Right forelimb (tissue), 1 donor: ENCODE data around the gene ORC1.

ENCODE experiments used
- DNase-seq: peaks from one replicate; pipeline ENCODE4 v3.0.0-alpha.2; 2018

ORC1 gene

DNA sequence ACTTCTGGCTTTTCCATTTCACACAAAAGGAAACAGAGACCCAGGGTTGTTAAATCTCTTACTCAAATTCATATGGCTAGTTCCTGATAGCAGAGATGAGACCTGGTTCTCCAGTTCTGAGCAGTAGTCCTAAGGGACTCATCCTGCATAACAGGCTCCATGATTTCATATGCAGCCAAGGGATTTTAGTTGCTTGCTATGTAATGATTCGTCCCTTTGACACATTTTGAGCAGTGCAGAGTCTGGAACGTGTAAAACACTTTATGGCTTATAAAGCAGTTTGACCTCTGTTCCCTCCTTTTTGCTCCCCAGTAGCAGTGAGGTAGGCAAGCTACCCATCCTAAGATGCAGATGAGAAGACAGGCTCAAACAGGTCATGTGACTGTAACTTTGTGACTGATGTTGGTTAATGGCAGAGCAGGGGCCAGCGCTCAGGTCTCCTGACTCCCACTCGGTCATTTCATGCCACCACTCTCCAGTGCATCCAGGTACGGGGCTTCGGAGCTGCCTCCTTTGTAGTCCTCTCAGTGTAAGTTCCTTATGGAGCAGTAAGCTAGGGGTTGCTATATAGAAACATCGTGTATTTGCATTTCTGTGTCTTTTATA lies 62.5 kb downstream of the ORC1 start:
- DNase-seq: no peak

DNA sequence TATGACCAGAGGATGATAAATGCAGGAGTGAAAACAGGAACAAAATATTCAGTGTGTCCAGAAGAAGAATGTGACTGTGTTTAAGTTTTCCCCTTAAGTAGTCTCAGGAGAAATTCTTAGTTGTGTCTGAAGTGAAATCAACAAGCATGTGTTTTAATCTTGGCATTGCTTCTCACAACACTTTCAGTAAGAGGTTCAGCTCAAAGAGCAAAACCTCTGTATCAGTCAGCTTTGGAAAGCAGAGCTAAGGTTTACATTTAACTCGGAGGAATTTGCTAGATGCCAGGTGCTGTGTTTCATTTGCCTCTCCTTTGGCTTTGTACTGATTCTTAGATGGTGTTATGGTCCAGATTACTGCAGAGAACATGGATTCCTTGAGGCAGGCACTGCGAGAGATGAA lies 66.8 kb downstream of the ORC1 start:
- DNase-seq: no peak

DNA sequence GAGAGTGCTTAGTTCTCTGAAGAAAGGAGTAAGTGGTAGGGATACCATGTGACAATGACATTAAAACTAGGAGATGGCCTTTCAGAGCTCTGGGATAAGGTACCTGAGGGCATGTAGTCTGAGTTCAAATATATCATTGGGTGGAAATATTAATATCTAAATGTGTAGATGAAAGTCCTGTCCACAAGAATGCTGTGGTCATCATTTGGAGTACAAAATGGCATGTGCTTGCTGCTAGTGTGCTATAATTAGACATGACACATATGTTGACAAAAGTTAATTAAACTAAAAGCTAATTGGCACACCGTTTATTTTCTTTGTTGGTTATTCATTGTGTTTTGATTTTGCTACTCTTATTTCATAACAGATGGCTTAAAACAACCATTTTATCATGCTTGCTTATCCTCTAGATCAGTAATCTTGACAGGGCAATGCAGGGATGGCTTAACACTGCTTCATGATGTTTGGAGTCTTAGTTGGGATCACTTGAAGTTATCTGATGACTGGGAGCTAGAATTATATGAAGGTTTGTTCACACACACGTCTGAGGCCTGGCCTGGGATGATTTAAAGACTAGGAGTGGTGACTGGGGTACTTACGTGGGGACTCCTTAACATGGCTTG lies 69.2 kb downstream of the ORC1 start:
- DNase-seq: no peak

DNA sequence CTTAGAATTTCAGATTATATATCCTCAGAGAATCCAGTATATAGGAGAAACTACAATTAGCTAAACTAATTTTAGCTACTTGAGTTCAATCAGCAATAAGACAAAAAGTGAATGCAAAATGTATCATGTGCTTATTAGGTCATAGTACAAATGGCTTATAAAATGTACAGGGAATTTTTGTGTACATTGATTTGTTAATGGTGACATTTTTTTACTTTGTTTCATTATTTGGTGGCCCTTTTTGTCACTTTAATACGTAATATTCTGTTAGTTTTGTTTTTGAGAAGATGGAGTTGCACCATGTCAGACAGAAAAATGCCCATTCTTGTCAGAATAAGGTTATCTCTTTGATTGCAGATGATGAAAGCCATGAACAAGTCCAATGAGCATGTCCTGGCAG lies 71.8 kb downstream of the ORC1 start:
- DNase-seq: no peak

DNA sequence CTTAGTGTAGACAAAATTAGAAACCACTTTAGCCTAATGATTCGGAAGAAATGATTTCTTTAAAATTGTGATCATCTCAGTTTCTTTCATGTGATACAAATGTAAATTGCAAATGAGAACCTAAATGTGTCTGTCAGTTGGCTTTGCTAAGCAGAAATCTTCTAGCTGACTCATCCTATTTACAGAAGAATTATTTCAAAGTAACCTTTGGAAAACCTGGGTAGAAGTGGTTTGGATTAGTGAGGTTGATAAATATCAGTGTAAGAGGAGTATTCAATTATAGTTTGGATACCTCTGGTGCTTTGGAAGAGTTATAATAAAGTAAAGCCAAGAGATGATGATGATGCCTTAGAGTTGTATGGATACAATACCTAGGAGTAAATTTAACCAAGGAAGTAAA lies 75.6 kb downstream of the ORC1 start:
- no peak for DNase-seq

DNA sequence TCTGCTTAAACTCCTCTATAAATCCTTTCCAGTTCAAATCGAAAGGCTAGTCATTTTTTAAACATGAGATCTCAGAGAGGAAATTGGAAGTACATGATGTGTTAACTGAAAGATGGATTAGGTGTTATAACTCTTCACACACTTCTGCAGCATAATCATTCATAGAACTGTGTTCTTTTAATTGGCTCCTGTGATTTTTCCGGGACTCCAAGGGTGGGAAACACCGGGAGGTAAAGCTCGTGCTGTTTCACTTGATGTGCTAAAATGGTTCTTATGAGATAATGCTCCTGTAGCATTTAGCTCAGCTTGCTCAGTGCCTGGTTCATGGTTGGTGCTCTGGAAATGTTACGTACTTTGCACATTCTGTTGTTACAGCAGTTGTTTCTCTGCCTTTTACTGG lies 78.4 kb downstream of the ORC1 start:
- DNase-seq: no peak

DNA sequence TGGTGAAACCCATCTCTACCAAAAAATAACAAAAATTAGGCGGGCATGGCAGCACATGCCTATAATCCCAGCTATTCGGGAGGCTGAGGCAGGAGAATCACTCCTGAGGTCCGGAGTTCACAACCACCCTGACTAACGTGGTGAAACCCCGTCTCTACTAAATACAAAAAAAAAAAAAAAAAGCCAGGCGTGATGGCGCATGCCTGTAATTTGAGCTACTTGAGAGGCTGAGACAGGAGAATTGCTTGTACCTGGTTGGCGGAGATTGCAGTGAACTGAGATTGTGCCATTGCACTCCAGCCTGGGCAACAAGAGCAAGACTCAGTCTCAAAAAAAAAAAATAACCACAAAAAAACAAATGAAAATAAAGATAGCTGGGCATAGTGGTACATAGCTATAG lies 80.5 kb downstream of the ORC1 start:
- DNase-seq: no peak
